Lung (tissue), 12 donors: ENCODE measurements around the gene DUSP7. TPM values are rescaled to one million over a fixed set of nuclear protein-coding genes. Genes with fewer than 3 reads are reported as not detected.

Experiments
- ATAC-seq: fragments of 200-7000 bp; cut with Tn5 transposase; one replicate; pipeline ENCODE4 v1.9.1; 2020; ENCODE audit warnings: moderate number of reproducible peaks; ENCODE audit not compliant: insufficient read depth, low FRiP score
- DNase-seq, 3 donors: peaks; one replicate each; pipeline ENCODE4 v3.0.0-alpha.2; 2013 to 2017
- H3K27ac ChIP-seq, 2 donors: one replicate each; pipeline ENCODE4 v1.5.1; 2013; ENCODE audit warnings: mild to moderate bottlenecking in 2 of 2, moderate library complexity in 2 of 2, control low read depth in 1 of 2, inconsistent platforms in 1 of 2, low read depth in 1 of 2, low read length in 1 of 2
- H3K27me3 ChIP-seq, 3 donors: one replicate each; pipeline ENCODE4 v1.5.1; 2013; ENCODE audit warnings: low read length in 2 of 3; ENCODE audit not compliant: control insufficient read depth in 3 of 3, insufficient read depth in 3 of 3
- H3K36me3 ChIP-seq, 4 donors: one replicate each; pipeline ENCODE4 v1.5.1; 2013; ENCODE audit warnings: low read length in 4 of 4, mild to moderate bottlenecking in 1 of 4, moderate library complexity in 1 of 4; ENCODE audit not compliant: control insufficient read depth in 4 of 4, insufficient read depth in 4 of 4
- H3K4me1 ChIP-seq, 5 donors: one replicate each; pipeline ENCODE4 v1.5.1; 2013; ENCODE audit warnings: low read length in 5 of 5, mild to moderate bottlenecking in 2 of 5, moderate library complexity in 1 of 5; ENCODE audit not compliant: control insufficient read depth in 5 of 5, insufficient read depth in 5 of 5
- H3K4me3 ChIP-seq: one replicate; pipeline ENCODE4 v1.5.1; 2013; ENCODE audit warnings: mild to moderate bottlenecking, control low read depth, moderate library complexity
- H3K9ac ChIP-seq, 2 donors: one replicate each; pipeline ENCODE4 v1.5.1; 2013; ENCODE audit warnings: low read length in 2 of 2, control low read depth in 1 of 2; ENCODE audit not compliant: insufficient read depth in 1 of 2
- H3K9me3 ChIP-seq, 4 donors: one replicate each; pipeline ENCODE4 v1.5.1; 2013; ENCODE audit warnings: low read length in 3 of 4, mild to moderate bottlenecking in 1 of 4, moderate library complexity in 1 of 4; ENCODE audit not compliant: control insufficient read depth in 4 of 4, insufficient read depth in 3 of 4
- WGBS, 2 donors: extraction: QIAGEN DNeasy Blood & Tissue Kit; methylation state at CpG; one replicate each; pipeline ENCODE4 v1.1.7; 2013; 5-methylcytosine and 5-hydroxymethylcytosine counted together
- polyA plus RNA-seq, 2 donors: library from polyadenylated mRNA; stranded (reverse); fragments of 200-250 nt; gene quantifications; one replicate each; pipeline ENCODE4 v1.2.1, GENCODE V29; 2013
- total RNA-seq, 2 donors: library from RNA; depleted of rRNA in 1 of 2; stranded (reverse); fragments of >200 nt in 1 of 2; gene quantifications; one replicate each; pipeline ENCODE4 v1.2.1, GENCODE V29; 2014 to 2021
- TF ChIP-seq, protein P1 (sequence below): IDR thresholded peaks from 2 replicates; pipeline ENCODE4 v1.5.1; 2012; ENCODE audit warnings: mild to moderate bottlenecking; ENCODE audit errors: control extremely low read depth, extremely low read depth
- donor health status: control.
- donor health status: control.
- donor health status: Bipolar disorder and iron deficiency.
- donor health status: healthy.
- donor health status: DM: yes; HTN: yes; CAD: no.

Gene DUSP7
- total and polyA plus RNA-seq, 4 donors: 10.2 to 36.2 (median 20.9) TPM

DNA sequence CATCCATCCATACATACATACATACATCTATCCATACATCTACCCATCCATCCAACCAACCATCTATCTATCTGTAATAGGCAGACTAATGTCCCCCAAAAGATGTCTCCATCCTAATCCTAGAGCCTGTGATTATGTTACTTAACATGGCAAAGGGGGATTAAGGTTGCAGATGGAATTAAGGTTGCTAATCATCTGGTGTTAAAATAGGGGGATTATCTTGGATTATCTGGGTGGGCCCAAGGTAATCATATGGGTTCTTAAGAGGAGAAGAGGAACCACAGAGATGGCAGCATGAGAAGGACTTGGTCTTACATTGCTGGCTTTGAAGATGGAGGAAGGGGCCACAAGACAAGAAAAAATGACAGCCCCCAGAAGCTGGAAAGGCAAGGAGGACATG, 45.9 kb downstream of the DUSP7 start:
- DNase-seq (no peak), ATAC-seq (no peak)
- Histone ChIP-seq H3K4me3 (no peak overlapping the region), H3K27ac (no peak overlapping the region), H3K4me1 (peaks cover 0 to 32% (median 8%) of the 10 kb centered on the region in 5 donors), H3K9ac (no peak overlapping the region), H3K36me3 (no peaks in the 10 kb centered on the region), H3K9me3 (no peaks in the 10 kb centered on the region), H3K27me3 (no peaks in the 10 kb centered on the region)
- TF ChIP-seq, protein P1, sequence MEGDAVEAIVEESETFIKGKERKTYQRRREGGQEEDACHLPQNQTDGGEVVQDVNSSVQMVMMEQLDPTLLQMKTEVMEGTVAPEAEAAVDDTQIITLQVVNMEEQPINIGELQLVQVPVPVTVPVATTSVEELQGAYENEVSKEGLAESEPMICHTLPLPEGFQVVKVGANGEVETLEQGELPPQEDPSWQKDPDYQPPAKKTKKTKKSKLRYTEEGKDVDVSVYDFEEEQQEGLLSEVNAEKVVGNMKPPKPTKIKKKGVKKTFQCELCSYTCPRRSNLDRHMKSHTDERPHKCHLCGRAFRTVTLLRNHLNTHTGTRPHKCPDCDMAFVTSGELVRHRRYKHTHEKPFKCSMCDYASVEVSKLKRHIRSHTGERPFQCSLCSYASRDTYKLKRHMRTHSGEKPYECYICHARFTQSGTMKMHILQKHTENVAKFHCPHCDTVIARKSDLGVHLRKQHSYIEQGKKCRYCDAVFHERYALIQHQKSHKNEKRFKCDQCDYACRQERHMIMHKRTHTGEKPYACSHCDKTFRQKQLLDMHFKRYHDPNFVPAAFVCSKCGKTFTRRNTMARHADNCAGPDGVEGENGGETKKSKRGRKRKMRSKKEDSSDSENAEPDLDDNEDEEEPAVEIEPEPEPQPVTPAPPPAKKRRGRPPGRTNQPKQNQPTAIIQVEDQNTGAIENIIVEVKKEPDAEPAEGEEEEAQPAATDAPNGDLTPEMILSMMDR: no peak

DNA sequence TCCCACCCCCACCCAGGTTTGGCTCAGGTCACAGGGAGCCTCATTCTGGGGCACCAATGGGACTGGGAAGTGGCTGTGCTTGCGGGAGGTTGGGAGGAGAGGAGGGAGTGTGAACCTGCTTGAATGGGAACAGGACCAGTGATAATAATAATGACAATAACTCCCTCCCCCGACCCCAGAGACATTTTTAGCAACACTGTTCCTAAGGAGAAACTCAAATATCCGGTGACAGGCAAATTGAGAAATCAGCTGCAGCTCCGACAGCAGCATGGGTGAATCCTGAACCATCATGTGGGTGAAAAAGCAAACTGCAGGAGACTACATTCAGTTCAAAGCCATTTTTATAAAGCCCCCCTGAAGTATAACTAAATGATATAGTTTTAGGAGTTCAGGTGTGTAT, 49.1 kb downstream of the DUSP7 start:
- Histone ChIP-seq H3K9me3 (no peaks in the 10 kb centered on the region), H3K9ac (no peak overlapping the region), H3K27ac (no peak overlapping the region), H3K4me1 (peaks cover 0 to 22% (median 15%) of the 10 kb centered on the region in 5 donors), H3K36me3 (no peaks in the 10 kb centered on the region), H3K27me3 (no peaks in the 10 kb centered on the region), H3K4me3 (no peak overlapping the region)
- ATAC-seq: no peak
- WGBS, 2 donors: 44 to 70% methylated on average over 4 of the region's 4 CpGs
- TF ChIP-seq, protein P1: no peak
- DNase-seq: no peak

DNA sequence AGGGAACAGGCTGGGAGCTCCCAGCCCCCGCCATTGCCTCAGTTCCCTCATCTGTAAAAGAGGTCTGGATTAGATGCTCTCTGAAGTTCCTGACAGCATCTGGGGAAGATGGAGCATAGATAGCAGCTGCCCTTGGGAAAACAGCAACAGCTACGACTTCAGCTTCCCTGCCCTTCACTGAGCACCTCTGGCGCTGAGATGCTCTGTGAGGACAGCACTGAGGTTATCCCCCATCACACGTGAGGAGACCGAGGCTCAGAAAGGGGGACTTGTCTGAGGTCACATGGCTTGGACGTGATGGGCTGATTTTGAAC, 49.6 kb downstream of the DUSP7 start:
- no peak for ATAC-seq
- no peak for DNase-seq
- no peak overlapping the region for H3K27ac ChIP-seq
- TF ChIP-seq, protein P1: no peak
- 88 to 96% methylated on average over 6 of the region's 6 CpGs for WGBS, 2 donors
- H3K36me3 ChIP-seq: no peaks in the 10 kb centered on the region
- no peaks in the 10 kb centered on the region for H3K27me3 ChIP-seq
- H3K9ac ChIP-seq: no peak overlapping the region
- H3K4me1 ChIP-seq: peaks cover 0 to 21% (median 15%) of the 10 kb centered on the region in 5 donors
- no peak overlapping the region for H3K4me3 ChIP-seq
- no peaks in the 10 kb centered on the region for H3K9me3 ChIP-seq
